HG03460 (cell line): Measurements from ENCODE around the gene PSMG3.

Source experiments
- ATAC-seq: cut with Tn5 transposase; IDR thresholded peaks from one replicate; pipeline ENCODE4 v1.9.1; 2021; ENCODE audit not compliant: unreplicated experiment

PSMG3 gene

GRCh38 chr7:1580422-1581030 lies 10.7 kb upstream of the PSMG3 start:
- ATAC-seq: no peak

GRCh38 chr7:1579481-1580421 lies 9.9 kb upstream of the PSMG3 start:
- no peak for ATAC-seq

GRCh38 chr7:1578513-1578912 lies 8.7 kb upstream of the PSMG3 start:
- ATAC-seq: no peak

GRCh38 chr7:1576521-1577253 lies 6.9 kb upstream of the PSMG3 start:
- ATAC-seq: no peak

GRCh38 chr7:1575809-1576208 lies 6.0 kb upstream of the PSMG3 start:
- ATAC-seq: no peak

GRCh38 chr7:1572111-1572822 lies 2.4 kb upstream of the PSMG3 start:
- ATAC-seq: no peak

- peak; percentile 21 for ATAC-seq
These were observed 396 bp downstream of the PSMG3 start for GRCh38 chr7:1569440-1569832.

- ATAC-seq: no peak
These were observed 816 bp downstream of the PSMG3 start for GRCh38 chr7:1569016-1569415.

GRCh38 chr7:1567896-1568510 lies 1.8 kb downstream of the PSMG3 start:
- no peak for ATAC-seq

- no peak for ATAC-seq
These were observed 2.6 kb downstream of the PSMG3 start for GRCh38 chr7:1567049-1567771.

- ATAC-seq: no peak
These were observed 3.2 kb downstream of the PSMG3 start for GRCh38 chr7:1566687-1567048.

- ATAC-seq: no peak
These were observed 5.2 kb downstream of the PSMG3 start for GRCh38 chr7:1564603-1565022.

GRCh38 chr7:1563981-1564602 lies 5.7 kb downstream of the PSMG3 start:
- no peak for ATAC-seq

GRCh38 chr7:1562597-1563051 lies 7.2 kb downstream of the PSMG3 start:
- no peak for ATAC-seq

GRCh38 chr7:1562116-1562515 lies 7.7 kb downstream of the PSMG3 start:
- ATAC-seq: no peak

GRCh38 chr7:1561036-1561940 lies 8.5 kb downstream of the PSMG3 start:
- no peak for ATAC-seq

- no peak for ATAC-seq
These were observed 9.2 kb downstream of the PSMG3 start for GRCh38 chr7:1560620-1561031.
